AG09319 (cell line): ENCODE data around the gene CCDC69.

Experiments used
- DNase-seq: peaks from one replicate; pipeline ENCODE4 v3.0.0-alpha.2; 2010; ENCODE audit warnings: low read depth; ENCODE audit errors: extremely low read depth
- TF ChIP-seq, protein P1 (sequence below): IDR thresholded peaks from 2 replicates; pipeline ENCODE4 v1.5.1; 2011; ENCODE audit warnings: low read depth, mild to moderate bottlenecking, inconsistent platforms, low read length, moderate library complexity

CCDC69 gene

DNA sequence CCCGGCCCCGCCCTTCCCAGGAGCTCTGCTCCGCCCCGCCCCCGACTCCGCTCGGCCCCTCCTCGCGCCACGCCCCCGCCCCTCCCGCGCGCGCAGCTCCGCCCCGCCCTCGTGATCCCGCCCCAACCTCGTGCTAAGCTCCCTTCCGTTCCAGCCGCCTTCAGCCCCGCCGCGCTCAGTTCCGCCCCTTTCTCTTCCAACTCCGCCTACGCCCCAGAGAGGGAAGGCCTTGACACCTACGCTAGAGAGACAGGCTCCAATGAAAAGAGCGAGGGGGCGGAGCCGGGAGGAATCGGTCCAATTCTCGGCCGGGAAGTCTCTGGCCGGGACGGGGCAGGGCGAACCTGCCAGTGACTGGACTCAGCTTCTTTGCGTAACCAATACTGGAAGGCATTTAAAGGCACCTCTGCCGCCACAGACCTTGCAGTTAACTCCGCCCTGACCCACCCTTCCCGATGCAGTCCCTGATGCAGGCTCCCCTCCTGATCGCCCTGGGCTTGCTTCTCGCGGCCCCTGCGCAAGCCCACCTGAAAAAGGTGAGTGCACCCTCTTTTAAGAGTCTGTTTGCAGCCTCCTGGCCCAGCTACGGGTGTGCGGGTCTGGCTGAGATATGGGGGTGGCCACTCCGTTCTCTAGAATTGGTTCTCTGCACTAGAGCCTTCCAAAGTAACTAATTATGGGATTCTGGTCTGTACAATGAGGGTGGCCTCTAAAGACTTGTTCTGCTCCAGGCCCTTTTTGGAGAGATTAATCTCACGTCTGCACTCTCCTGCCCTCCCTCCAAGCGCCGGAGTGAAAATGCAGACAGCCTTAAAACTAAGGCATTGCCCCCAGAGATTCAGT, 29.1 kb upstream of the CCDC69 start, which contains the start of gene GM2A:
Gene GM2A (plus strand): TSS at position 424 of the 843 bp plus-strand sequence. CDS start 32 bp downstream, at position 456.
- DNase-seq, result peak; percentile 98
- TF ChIP-seq, protein P1, sequence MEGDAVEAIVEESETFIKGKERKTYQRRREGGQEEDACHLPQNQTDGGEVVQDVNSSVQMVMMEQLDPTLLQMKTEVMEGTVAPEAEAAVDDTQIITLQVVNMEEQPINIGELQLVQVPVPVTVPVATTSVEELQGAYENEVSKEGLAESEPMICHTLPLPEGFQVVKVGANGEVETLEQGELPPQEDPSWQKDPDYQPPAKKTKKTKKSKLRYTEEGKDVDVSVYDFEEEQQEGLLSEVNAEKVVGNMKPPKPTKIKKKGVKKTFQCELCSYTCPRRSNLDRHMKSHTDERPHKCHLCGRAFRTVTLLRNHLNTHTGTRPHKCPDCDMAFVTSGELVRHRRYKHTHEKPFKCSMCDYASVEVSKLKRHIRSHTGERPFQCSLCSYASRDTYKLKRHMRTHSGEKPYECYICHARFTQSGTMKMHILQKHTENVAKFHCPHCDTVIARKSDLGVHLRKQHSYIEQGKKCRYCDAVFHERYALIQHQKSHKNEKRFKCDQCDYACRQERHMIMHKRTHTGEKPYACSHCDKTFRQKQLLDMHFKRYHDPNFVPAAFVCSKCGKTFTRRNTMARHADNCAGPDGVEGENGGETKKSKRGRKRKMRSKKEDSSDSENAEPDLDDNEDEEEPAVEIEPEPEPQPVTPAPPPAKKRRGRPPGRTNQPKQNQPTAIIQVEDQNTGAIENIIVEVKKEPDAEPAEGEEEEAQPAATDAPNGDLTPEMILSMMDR, result no peak

DNA sequence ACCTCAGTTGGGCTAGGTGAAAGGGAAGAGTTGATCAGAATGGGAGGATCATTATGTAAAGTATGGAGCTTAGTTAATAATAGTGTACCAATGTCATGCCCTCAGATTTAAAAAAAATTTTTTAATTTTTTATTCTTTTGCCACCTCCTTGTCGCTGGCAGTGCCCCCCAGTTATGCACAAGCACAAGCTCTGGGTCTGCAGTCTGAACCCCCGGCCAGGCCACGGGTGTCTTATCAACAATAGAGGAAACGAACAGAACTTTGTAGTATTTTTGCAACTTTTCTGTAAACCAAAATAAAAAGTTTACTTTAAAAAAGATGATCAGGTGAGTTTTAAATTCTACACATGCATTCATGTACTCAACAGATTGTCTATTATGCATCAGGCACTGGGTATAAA, 27.7 kb upstream of the CCDC69 start:
- TF ChIP-seq, protein P1, result no peak
- no peak for DNase-seq

DNA sequence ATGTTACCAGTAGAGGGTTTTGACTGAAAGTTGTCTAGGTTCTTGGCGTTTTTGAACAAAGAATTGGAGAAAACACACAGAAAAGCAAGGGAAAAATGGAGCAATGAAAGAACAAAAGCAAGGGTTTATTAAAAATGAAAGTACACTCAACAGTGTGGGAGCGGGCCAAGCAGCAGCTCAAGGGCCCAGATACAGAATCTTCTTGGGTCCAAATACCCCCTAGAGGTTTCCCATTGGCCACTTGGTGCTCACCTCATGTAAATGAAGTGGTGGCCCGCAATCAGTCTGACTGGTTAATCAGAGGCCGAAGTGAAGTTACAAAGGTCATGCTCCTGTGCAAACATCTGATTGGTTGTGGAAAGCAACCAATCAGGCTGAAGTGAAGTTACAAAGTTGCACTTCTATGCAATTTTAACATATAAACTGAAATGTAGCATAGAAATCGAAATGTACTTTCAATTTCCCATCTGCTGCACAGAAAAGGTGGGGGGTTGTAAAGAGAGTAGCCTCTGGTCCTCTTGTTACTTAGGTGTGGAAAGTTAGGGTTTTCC, 27.2 kb upstream of the CCDC69 start:
- no peak for DNase-seq
- TF ChIP-seq, protein P1, result no peak

DNA sequence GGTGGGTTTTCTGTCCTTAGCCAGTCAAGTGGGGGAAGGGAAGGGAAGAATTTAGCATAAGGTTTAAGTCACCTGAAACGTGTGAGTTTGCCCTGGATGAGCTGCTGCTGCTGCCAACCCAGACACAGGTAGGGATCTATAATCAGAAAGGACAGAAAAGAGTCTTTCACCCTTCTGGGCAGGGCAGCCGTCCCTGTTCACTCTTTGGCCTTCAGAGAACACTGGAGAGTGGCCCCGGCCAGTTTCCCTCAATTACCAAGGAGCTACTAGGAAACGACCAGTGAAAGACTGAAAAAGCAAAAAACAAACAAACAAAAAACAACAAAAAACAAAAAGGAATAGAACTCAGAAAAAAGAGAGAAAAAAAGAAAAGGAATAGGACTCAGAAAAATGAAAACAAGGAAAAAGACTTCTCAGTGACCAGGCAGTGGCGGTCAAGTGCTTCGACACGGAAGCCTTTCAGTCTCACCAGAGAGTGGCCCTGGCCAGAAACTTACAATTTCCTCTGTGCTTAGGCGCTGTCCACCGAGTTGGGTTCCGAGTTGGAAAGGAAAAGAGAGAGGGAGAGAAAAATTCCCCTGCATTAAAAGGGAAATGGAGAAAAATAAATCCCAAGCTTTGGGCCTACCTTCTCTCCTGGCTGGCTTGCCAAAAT, 26.6 kb upstream of the CCDC69 start:
- TF ChIP-seq, protein P1, result no peak
- DNase-seq, result no peak

DNA sequence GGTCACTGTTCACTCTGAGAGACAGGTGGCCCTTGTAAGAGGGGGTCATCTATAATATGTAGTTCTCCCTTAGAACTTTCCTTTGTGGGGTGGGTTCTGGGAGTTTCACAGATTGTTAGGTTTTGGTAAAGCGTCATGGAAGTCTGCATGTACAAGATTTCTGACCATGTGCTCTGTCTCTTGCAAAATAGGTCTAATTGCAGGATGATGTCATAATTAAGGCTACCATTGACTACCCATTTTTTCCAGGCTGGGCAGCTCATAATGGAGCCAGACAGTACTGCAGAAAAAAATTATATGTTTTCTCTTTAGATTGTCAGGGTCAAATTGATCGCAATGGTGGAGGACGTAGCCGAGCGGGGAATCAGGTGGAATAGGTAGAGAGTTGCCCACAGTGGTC, 25.4 kb upstream of the CCDC69 start:
- no peak for DNase-seq
- TF ChIP-seq, protein P1, result no peak

DNA sequence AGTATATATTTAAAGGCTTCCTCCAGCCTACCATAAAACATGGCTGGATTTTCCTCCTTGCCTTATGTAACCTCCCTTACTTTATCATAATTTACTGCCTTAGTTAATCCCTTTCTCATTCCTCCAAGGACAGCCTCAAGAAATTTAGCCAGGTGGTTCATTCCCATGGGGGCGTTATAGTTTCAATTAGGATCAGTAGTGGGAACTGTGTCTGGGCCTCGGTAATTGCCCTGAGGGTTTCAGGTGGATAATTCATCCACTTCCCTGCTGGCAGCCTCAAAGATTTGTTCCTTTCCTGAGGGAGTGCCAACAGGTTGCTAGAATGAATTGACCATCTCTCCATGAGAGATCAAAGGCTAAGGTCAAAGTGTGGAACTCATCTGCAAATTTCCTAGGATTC, 24.8 kb upstream of the CCDC69 start:
- TF ChIP-seq, protein P1, result no peak
- no peak for DNase-seq

DNA sequence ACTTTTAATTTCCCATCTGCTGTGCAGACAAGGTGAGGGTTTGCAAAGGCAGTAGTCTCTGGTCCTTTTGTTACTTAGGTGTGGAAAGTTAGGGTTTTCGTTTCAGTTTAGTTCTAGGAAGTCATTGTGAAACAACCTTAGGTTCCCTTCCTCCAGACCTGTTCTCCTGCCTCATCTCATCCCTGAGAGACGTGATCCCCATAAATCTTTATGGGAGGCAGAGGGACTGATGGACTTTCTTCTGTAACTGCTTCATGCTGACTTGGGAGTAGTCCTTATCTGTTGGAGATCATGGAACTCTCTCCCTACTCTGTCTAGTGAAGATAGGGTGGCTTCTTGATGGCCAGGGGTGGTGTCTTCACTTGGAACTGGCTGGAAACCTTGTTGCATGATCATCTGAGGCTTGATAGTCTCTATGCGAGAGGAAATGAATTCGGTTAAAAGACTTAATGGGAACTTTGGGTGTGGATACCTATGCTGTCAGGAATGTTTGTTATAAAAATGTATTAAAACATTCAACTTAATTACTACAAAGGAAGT, 21.9 kb upstream of the CCDC69 start:
- no peak for DNase-seq
- TF ChIP-seq, protein P1, result no peak
